Hematopoietic multipotent progenitor cell treated with erythropoietin and hydrocortisone succinate and interleukin-3 and kit ligand, for 4 days (in vitro differentiated cells): ENCODE measurements around the gene VWA2.
"Not testable (repeated sequence)": the region's sequence is repeated elsewhere in the genome, so short reads cannot be mapped to it uniquely, and the experiment has no call there.

Experiments
- DNase-seq: peaks from one replicate; pipeline ENCODE4 v3.0.0-alpha.2; 2015

The VWA2 gene

DNA sequence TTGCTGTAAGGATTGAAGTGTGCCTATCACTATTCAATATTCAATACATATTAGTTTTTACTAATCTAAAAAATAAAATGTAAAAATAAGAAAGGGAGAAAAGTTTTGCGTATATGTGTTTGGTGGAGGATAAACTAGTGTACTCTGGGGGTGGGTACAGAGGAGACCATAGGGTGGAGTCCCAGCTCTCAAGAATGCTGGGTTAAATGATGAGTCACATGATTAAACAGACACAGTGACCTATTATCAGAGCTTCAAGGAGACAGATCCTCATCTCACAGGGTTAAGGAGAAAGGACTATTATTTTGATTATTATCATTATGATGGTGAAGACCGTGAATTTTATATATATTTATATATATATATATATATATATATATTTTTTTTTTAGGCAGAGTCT lies 87.7 kb downstream of the VWA2 start:
- no peak for DNase-seq

DNA sequence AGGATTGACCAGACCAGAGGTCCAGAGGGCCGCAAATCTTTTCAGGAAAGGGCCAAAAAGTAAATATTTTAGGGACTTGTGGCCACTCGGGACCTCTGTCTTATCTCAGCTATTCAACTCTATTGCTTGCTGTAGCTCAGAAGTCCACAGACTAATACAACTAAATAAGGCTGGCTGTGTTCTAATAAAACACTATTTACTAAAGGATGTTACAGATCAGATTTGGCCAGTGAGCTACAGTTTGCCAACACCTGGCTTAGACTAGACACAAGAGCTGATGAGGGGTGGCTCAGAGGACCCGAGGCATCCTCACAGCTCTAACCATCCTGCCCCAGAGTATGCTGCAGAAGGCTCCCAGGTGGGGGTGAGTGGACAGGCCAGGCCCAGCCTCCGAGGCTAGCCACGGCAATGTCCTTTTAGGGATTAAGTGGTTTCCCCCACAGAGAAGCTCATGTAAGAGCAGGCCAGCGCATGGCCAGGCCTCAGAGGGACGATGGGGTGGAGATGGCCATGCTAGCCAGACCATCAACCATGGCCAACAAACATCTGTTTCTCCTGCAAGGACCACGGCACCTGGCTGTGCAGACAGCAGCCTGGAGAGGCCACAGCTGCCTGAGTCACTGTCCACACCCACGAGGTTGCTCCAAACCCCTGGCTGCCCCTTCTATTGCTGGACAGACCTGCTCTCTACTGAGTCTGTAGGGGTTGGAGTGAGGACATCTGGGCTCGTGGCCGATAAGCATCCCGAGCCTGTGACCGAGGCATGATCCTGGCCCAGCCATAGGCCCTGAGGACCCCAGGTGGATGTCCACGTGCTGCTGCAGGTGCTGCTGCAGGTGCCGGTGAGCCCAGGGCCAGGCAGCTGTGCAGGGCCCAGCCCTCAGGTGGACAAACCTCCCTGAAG lies 88.7 kb downstream of the VWA2 start:
- DNase-seq = no peak

DNA sequence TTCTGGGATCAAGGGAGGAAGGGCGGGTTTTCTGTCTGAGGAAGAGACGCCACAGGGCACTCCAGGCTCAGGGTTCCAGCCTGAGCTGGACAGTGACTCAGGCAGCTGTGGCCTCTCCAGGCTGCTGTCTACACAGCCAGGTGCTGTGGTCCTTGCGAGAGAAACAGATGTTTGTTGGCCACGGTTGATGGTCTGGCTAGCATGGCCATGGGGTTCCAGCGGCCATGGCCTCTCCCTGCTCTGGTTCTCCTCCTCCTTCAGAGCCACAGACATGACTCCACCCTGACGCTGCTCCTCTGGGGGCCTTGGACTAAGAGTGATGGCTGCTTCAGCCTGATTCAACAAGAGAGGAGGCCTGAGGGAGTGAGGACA lies 89.4 kb downstream of the VWA2 start:
- DNase-seq = no peak

DNA sequence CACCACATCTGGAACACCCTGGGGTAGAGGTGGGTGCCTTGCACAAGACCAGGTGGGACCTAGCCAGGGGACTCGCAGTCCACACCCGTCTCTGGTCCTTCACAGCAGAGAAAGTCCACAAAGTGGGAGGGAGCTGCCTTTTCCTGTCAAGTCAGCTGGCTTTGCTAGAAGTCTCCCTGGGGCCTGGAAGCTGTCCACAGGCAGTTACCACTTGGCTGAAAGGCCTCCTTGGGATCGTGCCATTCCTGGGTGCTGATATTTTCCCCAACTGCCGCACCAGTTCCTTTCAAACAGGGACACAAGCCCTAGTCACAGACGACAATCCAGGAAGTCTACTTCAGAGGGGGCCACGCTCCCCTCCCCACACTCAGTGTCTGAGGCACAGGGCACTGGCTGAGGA lies 89.8 kb downstream of the VWA2 start:
- no peak for DNase-seq

DNA sequence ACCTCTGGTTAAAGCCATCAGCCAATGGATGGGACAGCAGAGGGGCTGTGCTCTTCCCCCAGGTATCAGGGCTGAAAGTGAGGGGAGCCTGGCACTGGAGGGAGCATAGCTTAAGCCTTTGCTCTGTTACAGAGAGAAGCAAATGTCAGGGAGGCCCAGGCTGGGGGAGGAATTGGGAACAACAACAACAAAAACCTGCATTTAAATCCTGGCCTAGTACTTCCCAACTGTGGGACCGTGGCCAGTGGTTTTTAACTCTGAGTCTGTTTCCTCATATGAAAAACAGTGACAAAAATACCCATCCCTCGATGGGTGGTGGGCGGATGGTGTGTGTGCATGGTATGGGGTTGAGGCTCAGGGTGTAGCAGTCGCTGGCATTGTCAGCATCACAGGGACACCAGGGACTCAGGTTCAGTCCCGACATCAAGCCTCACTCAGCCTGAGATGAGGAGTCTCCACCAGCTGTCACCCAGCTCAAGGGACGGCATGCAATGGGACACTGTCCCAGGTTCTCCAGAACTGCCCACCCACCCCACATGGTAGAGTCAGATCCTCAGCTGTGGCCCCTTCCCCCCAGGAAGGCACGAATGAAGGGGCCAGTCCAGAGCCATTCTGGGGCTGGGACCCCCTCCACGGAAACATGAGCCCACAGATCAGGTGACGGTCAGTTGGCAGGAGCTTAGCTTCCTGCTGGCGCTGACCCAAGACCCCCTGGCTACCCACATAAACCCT lies 90.7 kb downstream of the VWA2 start:
- no peak for DNase-seq

DNA sequence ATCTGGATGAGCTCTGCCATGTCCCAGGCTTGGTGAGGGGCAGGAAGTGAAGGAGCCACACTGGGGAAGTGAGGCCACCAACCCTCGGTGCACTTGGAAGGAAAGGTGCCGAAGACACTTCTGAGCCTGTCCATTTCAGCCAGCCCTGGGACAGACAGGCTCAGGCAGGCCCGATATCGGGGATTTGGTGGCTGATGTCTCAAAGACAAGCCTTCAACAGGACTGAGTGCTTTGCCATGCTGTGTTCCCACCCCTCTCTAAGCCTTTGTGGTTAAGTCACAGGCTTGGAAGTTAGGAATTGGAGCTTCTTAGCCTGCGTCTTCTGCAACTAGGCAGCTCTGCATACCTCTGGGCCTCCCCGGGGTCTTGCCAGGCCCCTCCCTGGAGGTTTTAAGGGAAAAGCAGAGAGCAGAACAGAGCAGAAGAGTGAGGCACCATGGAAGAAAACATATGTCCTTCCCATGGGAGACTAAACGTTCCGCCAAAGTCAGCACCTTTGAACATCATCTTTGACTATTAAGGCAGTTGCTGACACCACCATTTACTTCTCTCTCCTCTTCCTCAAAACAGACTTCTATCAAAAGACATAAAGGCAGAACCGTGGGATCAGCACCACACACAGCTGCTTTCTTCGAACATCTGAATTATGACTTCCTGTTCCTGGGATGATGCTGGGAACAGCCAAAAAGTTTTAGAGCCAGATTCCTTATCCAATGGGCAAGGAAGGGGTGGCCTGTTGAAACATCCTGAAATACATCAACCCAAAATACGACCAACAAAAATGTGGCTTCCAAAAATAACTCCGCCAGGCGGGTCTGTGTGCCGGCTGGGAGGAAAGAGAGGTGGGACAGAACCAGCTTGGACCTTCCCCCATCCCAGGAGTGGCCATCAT lies 93.5 kb downstream of the VWA2 start:
- DNase-seq = no peak

DNA sequence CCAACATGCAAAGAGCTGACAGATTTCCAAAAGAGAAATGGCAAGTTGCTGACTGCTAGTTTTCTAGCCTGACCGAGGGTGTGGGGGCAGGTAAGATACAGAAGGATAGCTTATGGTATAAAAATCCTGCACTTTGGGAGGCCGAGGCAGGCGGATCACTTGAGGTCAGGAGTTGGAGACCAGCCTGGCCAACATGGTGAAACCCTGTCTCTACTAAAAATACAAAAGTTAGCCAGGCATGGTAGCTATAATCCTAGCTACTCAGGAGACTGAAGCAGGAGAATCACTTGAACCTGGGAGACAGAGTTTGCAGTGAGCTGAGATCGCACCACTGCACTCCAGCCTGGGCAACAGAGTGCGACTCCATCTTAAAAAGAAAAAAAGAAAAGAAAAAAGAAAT lies 94.4 kb downstream of the VWA2 start:
- not testable (repeated sequence) for DNase-seq

DNA sequence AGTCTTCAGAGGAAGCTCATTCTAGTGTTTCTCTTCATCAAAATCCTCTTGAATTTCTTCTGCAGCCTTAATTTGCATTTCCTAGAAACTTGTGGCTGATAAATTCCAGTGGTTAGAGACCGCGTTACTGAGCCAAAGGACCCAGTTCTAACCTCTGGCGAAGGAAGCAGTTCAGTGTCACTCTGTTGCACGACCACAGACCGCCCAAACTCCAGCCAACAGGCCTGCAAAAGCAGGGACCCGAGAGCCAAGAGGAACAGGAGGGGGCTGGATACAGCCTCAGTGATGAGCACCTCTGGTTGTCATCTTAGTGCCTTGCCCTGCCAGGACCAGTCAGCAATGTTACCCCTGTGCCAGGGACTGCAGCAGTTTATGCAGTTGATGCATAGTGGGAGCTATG lies 95.2 kb downstream of the VWA2 start:
- DNase-seq = peak; percentile 69

DNA sequence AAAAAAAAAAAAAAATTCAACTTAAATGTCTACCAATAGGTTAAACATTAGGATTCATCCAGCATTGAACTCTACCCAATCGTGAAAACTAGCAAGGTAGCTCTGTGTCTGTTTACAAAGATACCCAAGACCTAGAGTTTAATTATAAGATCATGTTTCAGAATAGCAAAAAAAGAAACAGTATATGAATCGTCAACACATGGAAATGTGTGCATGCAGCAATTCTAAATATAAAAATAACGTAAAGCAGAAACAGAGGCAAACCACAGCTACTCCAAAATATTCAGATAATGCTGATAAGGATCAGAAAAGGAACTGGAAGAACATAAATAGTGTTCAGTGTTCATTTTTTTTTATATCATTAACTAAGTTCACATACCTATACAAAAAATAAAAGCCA lies 96.6 kb downstream of the VWA2 start:
- DNase-seq = peak; percentile 31

DNA sequence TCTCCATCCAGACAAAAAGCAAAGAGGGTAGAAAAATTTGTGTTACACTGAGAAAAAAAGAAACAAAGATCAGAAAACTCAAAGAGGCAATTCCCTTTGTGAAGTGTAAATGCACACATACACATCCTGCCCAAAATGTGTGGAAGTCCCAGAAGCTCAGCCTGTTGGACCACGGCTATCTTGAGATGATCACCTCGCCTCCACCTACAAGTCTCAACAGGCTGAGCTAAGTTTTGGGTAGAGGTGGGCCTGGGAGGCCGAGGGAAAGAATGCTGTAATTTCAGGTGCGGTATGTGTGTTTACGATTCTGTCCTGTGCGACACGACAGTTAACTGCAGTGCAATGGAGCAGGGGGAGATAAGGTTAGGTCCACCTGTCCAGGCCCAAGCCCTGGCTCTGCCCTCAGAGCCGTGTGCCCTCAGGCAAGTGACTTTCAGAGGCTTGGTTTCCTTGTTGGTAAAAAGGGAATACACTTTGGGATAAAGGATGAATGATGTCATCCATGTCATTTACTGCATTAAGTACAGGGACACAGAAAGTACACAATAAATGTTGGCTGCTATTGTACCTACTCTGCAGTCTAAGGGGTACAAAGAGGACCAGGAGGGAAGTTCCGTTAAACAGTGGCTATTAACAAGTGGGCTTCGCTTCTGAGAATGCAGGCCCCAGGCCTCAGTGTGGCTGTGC lies 97.9 kb downstream of the VWA2 start:
- DNase-seq = no peak

DNA sequence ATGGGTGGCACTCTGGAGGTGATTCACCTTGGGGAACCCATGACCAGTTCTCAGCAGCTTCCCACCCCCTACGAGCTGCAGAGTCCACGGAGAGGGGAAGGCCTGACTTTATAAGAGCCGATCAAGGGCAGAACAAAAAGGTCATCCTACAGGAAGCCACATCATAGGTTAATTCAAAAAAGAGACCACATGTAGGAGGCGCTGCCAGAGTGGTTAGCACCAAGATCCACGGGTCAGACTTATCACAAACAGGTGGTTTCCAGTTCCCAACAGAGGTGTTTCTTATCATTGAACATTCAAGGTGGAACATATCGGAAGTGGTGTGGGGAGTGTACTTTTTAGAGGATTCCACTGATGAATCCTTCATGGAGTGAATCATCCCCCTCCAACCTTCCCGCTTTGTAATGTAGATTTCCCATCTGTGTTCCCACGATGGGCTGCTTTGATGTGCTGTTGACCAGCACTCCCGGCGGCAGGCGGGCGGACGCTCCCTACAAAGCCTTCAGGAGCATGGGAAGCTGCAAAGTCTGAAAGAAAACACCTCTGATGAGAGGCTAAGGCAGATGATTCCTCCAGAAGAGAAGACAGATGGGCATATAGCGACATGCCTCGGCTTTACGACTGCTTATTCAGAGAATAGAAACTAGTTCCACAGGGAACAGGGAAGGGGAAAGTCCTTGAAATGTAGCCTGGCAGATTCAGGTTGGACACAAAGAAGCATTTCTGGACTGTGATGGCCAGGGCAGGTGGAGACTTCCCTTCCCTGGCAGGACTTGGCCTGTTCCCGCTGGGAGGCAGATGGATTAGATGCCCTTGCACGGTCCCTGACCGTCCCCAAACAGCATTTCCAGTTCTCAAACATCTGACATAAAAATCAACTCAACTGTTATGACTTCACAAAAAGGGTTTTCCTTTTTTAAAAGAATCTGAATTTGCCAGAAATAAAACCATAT lies 98.7 kb downstream of the VWA2 start:
- DNase-seq = no peak

DNA sequence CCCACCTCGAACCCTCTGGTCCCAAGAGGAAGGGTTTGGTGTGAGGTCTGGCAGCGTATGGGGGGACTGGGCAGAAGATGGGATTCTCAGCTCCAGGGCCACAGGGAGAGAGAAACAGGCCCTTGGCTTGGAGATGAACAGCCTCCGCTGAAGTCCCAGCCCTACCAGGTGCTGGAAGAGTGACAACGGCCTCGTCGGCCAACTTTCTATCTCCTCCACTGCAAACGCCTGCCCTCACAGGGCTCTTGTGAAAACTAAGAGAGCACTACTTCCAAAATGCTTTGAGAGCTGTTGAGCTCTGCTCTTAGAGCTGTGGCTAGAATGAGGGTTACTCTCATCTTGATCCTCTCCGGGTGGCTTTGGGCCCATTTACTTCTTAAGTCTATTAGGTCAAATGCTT lies 101.8 kb downstream of the VWA2 start:
- DNase-seq = no peak
